C4-2B (cell line): ENCODE data around the gene GP9.

Source experiments
- ZFX ChIP-seq: fragments of 450-650 bp; IDR thresholded peaks from 2 replicates; pipeline ENCODE4 v1.6.1; 2017
- TF ChIP-seq, protein P1 (sequence below): fragments of 450-650 bp; conservative IDR thresholded peaks from 2 replicates; pipeline ENCODE4 v1.5.1; 2017; ENCODE audit warnings: mild to moderate bottlenecking

DNA sequence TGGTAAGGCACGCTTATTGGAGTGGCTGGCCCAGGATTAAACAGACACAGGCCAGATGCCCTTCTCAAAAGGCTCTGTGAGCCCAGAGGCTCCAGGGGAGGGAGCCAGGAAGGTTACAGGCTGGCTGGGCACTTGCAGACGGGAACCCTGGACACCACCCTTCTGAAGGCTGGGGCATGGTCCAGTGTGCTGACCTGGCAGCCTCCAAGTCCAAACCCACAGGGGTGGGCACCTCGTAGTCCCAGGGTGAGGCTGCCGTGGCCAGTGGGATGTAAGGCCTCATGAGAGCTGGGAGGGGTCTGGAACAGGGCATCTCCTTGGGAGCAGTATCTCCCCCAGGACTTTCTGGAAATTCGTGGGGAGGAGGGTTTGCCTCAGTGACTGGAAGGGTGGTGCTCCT, 39.9 kb upstream of the GP9 start:
- TF ChIP-seq, protein P1, sequence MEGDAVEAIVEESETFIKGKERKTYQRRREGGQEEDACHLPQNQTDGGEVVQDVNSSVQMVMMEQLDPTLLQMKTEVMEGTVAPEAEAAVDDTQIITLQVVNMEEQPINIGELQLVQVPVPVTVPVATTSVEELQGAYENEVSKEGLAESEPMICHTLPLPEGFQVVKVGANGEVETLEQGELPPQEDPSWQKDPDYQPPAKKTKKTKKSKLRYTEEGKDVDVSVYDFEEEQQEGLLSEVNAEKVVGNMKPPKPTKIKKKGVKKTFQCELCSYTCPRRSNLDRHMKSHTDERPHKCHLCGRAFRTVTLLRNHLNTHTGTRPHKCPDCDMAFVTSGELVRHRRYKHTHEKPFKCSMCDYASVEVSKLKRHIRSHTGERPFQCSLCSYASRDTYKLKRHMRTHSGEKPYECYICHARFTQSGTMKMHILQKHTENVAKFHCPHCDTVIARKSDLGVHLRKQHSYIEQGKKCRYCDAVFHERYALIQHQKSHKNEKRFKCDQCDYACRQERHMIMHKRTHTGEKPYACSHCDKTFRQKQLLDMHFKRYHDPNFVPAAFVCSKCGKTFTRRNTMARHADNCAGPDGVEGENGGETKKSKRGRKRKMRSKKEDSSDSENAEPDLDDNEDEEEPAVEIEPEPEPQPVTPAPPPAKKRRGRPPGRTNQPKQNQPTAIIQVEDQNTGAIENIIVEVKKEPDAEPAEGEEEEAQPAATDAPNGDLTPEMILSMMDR: no peak
- no peak for TF ChIP-seq ZFX
